Left ventricle myocardium superior (tissue), 1 donor: ENCODE data around the gene TRPV6. TPM values are rescaled to one million over a fixed set of nuclear protein-coding genes. Genes with fewer than 3 reads are reported as not detected.

ENCODE experiments used
- ATAC-seq: fragments of 200-7000 bp; cut with Tn5 transposase; one replicate; pipeline ENCODE4 v1.9.1; 2020; ENCODE audit warnings: mild to moderate bottlenecking, moderate library complexity
- DNase-seq: peaks from one replicate; pipeline ENCODE4 v3.0.0-alpha.2; 2020
- intact Hi-C: fragments of 100-400 bp; cut with micrococcal nuclease; formaldehyde crosslinking; loops from one replicate; pipeline ENCODE4 v1.11.0; 2022
- total RNA-seq: library from RNA; stranded (reverse); fragmentation: NEBNext Ultra II Directional; extraction: Animal tissue kit (Norgen Biotek cat#: 25700); gene quantifications from one replicate; pipeline ENCODE4 v1.2.1, GENCODE V29; 2021
- donor health status: DM: no; HTN: yes; CAD: no; lungs with severe emphysema.

Gene TRPV6
- total RNA-seq, 1 donor from 2014 or later, result 0.05 TPM

DNA sequence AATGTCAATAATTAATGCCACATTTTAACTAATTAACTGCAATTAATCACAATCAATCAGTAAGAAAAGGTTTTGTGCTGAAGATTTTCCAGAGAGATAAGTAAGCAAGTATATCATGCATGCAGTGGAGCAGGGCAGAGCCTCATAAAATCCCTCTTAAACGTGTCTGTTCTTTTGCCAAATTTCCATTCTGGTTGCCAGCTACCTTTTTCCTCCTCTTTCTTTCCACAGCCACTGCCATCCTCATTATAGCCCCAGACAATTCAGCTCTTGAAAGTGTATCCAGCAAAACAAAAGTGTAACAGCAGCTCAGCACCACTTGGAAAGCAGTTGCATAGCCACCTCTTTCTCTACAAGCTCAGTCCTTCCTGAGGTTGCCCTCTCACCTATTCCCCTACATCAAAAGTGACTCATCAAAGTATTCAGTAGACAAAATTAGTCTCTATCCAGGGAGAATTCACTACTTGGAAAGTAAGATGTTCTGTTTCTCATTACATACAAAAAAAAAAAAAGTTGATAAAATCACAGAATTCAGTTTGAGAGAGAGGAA lies 57.5 kb downstream of the TRPV6 start:
- DNase-seq, result no peak
- no peak for ATAC-seq
- intact Hi-C loops, result no loop called here

DNA sequence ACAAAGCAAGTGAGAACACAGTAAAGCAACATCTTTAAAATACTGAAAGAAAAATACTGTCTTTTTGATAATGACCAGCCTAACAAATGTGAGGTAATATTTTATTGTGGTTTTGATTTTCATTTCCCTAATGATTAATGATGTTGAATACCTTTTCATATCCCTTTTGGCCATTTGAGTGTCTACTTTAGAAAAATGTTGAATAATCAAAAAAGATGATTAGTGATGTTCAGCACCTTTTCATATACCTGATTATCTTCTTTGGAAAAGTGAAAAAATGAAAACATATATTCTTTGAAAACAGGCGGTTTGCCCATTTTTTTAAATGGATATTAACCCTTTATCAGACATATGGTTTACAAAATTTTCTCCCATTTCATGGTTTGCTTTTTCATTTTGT lies 62.8 kb downstream of the TRPV6 start:
- ATAC-seq, result no peak
- intact Hi-C loops, result no loop called here
- DNase-seq, result no peak

Other genes starting within 250 kb of the TRPV6 start
- gene PRSS1, start 136.3 kb downstream of the TRPV6 start, total RNA-seq, result not detected
- not detected for gene PRSS2, start 114.8 kb downstream of the TRPV6 start, total RNA-seq
- gene EPHB6, start 30.7 kb downstream of the TRPV6 start, total RNA-seq, result 3.9 TPM
- not detected for gene TRPV5, start 48.0 kb upstream of the TRPV6 start, total RNA-seq
- not detected for gene LLCFC1, start 53.7 kb upstream of the TRPV6 start, total RNA-seq
- gene KEL, start 76.6 kb upstream of the TRPV6 start, total RNA-seq, result 0.27 TPM
- gene OR9A2, start 141.4 kb upstream of the TRPV6 start, total RNA-seq, result not detected
- not detected for gene OR6V1, start 166.6 kb upstream of the TRPV6 start, total RNA-seq
- not detected for gene PIP, start 246.3 kb upstream of the TRPV6 start, total RNA-seq